Loucy (cell line): Measurements from ENCODE around the gene THEMIS2.
"Not testable (repeated sequence)": the region's sequence is repeated elsewhere in the genome, so short reads cannot be mapped to it uniquely, and the experiment has no call there.

Experiments
- EZH2phosphoT487 ChIP-seq: fragments of 200-600 bp; IDR thresholded peaks from 2 replicates; pipeline ENCODE4 v1.6.1; 2018; ENCODE audit warnings: antibody characterized with exemption, mild to moderate bottlenecking, moderate library complexity, borderline replicate concordance
- TF ChIP-seq, protein P1 (sequence below): fragments of 200-600 bp; sonication (generic); conservative IDR thresholded peaks from 2 replicates; pipeline ENCODE4 v1.5.1; 2014; ENCODE audit warnings: mild to moderate bottlenecking, antibody characterized with exemption, low read length

DNA sequence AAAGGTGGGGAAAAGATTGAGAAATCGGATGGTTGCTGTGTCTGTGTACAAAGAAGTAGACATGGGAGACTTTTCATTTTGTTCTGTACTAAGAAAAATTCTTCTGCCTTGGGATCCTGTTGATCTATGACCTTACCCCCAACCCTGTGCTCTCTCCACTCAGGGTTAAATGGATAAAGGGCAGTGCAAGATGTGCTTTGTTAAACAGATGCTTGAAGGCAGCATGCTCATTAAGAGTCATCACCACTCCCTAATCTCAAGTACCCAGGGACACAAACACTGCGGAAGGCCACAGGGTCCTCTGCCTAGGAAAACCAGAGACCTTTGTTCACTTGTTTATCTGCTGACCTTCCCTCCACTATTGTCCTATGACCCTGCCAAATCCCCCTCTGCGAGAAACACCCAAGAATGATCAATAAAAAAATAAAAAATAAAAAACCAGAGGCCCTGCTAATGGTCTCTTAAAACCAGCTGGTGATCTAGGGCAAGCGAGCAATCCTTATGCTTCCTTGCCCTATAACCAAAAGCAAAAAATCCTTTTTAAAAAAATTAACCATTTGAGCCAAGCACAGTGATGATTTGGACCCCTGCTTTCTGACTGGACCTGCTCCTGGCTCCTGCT, 42.9 kb upstream of the THEMIS2 start:
- TF ChIP-seq, protein P1, sequence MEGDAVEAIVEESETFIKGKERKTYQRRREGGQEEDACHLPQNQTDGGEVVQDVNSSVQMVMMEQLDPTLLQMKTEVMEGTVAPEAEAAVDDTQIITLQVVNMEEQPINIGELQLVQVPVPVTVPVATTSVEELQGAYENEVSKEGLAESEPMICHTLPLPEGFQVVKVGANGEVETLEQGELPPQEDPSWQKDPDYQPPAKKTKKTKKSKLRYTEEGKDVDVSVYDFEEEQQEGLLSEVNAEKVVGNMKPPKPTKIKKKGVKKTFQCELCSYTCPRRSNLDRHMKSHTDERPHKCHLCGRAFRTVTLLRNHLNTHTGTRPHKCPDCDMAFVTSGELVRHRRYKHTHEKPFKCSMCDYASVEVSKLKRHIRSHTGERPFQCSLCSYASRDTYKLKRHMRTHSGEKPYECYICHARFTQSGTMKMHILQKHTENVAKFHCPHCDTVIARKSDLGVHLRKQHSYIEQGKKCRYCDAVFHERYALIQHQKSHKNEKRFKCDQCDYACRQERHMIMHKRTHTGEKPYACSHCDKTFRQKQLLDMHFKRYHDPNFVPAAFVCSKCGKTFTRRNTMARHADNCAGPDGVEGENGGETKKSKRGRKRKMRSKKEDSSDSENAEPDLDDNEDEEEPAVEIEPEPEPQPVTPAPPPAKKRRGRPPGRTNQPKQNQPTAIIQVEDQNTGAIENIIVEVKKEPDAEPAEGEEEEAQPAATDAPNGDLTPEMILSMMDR: not testable (repeated sequence)
- not testable (repeated sequence) for TF ChIP-seq EZH2phosphoT487
